Measurements from ENCODE around the gene AADACL4. TPM values are rescaled to one million over a fixed set of nuclear protein-coding genes. Genes with fewer than 3 reads are reported as not detected.

Gene AADACL4
- total and polyA plus RNA-seq, 9 of the 15 experiments (the other 6 are each of a cell fraction or from before 2014, with no cell fraction given), result not detected

DNA sequence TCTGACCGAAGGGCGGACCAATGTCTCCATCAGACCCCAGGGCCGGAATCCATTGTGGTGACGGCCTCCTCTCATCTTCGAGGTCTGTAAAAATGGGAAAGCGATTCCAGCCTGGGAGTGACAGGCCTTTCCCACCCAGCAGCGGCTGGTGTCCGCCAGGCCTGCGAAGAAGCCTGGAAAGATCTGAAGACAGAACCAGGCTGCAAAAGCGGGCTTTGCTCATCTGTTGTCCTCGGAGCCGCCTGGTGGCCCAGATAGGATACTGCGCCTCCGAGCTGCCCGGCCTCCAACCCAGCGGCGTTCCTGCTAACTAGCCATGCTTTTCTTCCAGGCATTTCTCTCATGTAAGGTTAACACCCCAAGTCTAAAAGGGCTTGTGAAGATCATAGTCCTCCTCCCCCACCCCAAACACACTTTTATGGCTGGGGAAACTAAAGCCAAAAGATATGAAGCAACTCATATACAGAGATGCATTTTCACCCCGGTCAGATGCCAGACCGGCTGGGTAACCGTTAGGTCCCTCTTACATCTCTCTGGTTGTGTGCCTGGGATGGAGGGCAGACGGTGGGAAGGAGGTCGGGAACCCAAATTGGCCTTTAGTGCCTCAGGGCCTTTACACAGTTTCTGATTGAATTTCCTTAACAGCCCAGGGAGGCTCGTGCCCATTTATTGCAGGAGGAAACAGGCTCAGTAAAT is 23.9 kb upstream of the AADACL4 start (continued):
- TF ChIP-seq RNF2 (IDR thresholded peaks at IDR 0.05) (no peak), NR2C1 (IDR thresholded peaks at IDR 0.05) (no peak), NR2C1 (tag; IDR thresholded peaks at IDR 0.05) (no peak), NFE2 (IDR thresholded peaks at IDR 0.05; ENCODE audit: low read depth) (no peak), NCOR1 (IDR thresholded peaks at IDR 0.05) (no peak), HNRNPUL1 (IDR thresholded peaks at IDR 0.05; ENCODE audit: low read length) (no peak), TAL1 (IDR thresholded peaks at IDR 0.05) (no peak), ZKSCAN3 (CRISPR knock-in tag; IDR thresholded peaks at IDR 0.05) (no peak), ZNF347 (CRISPR knock-in tag; IDR thresholded peaks at IDR 0.05; ENCODE audit: low read depth) (no peak), KLF16 (IDR thresholded peaks at IDR 0.05) (peak; percentile 58), CAMTA2 (CRISPR knock-in tag; conservative IDR thresholded peaks at IDR 0.05) (no peak), ASH1L (IDR thresholded peaks at IDR 0.05; ENCODE audit: borderline replicate concordance, low read depth, partially characterized antibody) (no peak), KHSRP (IDR thresholded peaks at IDR 0.05) (no peak), MYNN (IDR thresholded peaks at IDR 0.05) (no peak), MYNN (CRISPR knock-in tag; IDR thresholded peaks at IDR 0.05) (no peak), SIX5 (IDR thresholded peaks at IDR 0.05; ENCODE audit: borderline replicate concordance in 1 of 2, insufficient read depth in 1 of 2, low read depth in 1 of 2, low read length in 2 of 2) (no peak), MTF1 (CRISPR knock-in tag; IDR thresholded peaks at IDR 0.05; ENCODE audit: borderline replicate concordance) (no peak), YBX1 (IDR thresholded peaks at IDR 0.05) (no peak), PHF21A (IDR thresholded peaks at IDR 0.05; ENCODE audit: borderline replicate concordance, low read depth) (no peak), SMARCB1 (IDR thresholded peaks at IDR 0.05; ENCODE audit: insufficient read length, low read depth) (no peak), ZNF778 (CRISPR knock-in tag; IDR thresholded peaks at IDR 0.05) (no peak), KAT2B (IDR thresholded peaks at IDR 0.05; ENCODE audit: low read depth, low read length) (no peak)
- TF ChIP-seq, protein P1, sequence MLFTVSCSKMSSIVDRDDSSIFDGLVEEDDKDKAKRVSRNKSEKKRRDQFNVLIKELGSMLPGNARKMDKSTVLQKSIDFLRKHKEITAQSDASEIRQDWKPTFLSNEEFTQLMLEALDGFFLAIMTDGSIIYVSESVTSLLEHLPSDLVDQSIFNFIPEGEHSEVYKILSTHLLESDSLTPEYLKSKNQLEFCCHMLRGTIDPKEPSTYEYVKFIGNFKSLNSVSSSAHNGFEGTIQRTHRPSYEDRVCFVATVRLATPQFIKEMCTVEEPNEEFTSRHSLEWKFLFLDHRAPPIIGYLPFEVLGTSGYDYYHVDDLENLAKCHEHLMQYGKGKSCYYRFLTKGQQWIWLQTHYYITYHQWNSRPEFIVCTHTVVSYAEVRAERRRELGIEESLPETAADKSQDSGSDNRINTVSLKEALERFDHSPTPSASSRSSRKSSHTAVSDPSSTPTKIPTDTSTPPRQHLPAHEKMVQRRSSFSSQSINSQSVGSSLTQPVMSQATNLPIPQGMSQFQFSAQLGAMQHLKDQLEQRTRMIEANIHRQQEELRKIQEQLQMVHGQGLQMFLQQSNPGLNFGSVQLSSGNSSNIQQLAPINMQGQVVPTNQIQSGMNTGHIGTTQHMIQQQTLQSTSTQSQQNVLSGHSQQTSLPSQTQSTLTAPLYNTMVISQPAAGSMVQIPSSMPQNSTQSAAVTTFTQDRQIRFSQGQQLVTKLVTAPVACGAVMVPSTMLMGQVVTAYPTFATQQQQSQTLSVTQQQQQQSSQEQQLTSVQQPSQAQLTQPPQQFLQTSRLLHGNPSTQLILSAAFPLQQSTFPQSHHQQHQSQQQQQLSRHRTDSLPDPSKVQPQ (CRISPR knock-in tag; IDR thresholded peaks at IDR 0.05; ENCODE audit: borderline replicate concordance), result no peak
- TF ChIP-seq, protein P2, sequence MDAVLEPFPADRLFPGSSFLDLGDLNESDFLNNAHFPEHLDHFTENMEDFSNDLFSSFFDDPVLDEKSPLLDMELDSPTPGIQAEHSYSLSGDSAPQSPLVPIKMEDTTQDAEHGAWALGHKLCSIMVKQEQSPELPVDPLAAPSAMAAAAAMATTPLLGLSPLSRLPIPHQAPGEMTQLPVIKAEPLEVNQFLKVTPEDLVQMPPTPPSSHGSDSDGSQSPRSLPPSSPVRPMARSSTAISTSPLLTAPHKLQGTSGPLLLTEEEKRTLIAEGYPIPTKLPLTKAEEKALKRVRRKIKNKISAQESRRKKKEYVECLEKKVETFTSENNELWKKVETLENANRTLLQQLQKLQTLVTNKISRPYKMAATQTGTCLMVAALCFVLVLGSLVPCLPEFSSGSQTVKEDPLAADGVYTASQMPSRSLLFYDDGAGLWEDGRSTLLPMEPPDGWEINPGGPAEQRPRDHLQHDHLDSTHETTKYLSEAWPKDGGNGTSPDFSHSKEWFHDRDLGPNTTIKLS (IDR thresholded peaks at IDR 0.05; ENCODE audit: borderline replicate concordance, low read depth), result no peak
- TF ChIP-seq, protein P3, sequence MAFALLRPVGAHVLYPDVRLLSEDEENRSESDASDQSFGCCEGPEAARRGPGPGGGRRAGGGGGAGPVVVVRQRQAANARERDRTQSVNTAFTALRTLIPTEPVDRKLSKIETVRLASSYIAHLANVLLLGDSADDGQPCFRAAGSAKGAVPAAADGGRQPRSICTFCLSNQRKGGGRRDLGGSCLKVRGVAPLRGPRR (CRISPR knock-in tag; IDR thresholded peaks at IDR 0.05), result no peak
- TF ChIP-seq, protein P4, sequence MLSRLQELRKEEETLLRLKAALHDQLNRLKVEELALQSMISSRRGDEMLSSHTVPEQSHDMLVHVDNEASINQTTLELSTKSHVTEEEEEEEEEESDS (CRISPR knock-in tag; IDR thresholded peaks at IDR 0.05), result no peak

All from K562 (cell line).